Effector CD8-positive, alpha-beta T cell (primary cell): ENCODE data around the gene RPL18.
A peak's percentile ranks its signal among the peaks of the same experiment; 100 is the strongest.
"Not testable (repeated sequence)": the region's sequence is repeated elsewhere in the genome, so short reads cannot be mapped to it uniquely, and the experiment has no call there.

Source experiments
- DNase-seq: peaks from one replicate; lab custom pipeline; 2025; lab: John Stamatoyannopoulos, UW
- total RNA-seq, 4 experiments: gene quantifications; one replicate each; lab custom pipeline; 2026; lab: John Stamatoyannopoulos, UW

RPL18 gene
- total RNA-seq: 448 to 816 (median 695) reads per million in 4 experiments

DNA sequence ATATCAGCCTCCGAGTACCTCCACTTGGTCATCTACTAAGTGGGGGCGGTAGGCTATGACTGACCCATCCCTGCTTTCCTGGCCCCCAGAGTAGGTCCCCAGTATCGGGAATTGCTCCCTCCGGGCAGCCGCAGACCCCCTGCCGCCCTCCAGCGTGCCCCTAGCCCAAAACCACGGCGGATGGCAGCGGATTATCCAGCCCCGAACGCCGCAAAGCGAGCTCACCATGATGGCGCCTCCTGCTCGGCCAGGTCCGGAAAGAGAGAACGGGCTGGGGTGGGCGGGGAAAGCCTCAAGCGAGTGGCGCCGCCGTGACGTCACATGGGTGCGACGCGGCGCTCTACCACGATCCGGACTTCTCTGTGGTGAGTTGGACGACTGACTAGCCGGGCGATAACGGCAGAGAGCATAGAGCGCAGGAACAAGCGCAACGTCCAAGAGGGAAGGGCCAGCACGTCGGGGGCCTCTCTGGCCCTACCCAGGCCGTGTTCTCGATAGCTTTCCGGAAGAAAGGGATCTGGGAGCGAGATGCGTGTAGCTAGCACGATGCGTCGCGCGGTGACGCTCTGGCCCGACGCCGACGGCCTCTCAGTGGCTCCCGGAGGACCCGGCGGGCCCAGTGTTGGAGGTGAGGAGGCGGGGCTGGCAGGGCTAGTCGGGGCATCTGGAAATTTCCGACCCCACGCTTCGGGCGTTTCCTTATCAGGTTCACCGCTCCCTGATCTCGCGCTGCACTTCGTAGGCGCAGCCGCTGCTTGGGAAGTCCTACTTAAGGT lies at the start of gene RPL18, which contains the start of gene SPHK2:
Gene RPL18 (minus strand): TSS at position 263 of the 776 bp plus-strand sequence. CDS start 35 bp downstream, at position 228.
Gene SPHK2 (plus strand): TSS at position 591 of the 776 bp plus-strand sequence. CDS start 1,009 bp downstream, outside the sequence.
- peak; percentile 87 for DNase-seq

DNA sequence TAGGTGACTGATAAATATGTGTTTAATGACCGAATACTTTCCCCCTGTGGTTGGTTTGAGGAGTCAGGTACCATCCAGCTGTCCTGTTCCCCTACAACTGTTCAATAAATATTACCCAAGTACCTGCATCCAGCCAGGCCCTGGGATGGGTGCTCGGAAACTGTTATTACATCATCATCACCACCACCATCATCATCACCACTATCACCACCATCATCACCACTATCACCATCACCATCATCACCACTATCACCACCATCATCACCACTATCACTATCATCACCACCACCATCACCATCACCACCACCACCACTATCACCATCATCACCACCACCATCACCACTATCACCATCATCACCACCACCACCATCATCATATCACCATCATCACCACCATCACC lies 49.8 kb upstream of the RPL18 start:
- no peak for DNase-seq

DNA sequence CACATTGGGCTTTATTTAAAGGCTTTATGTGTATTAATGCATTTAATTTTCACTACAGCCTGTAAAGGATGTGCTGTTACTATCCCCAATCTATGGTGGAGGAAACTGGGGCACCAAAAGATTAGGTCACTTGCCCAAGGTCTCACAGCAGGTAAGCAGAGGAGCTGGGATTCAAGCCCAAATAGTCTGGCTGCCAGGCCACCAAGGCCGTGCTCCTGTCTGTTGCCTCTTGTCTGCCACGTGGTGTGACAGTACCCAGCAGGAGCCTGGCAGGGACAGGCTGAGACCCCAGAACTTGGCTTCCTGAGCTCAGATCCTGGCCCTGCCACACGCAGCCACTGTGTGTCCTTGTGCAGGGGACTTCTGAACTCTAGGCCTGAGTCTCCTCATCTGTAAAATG lies 49.4 kb upstream of the RPL18 start:
- DNase-seq: no peak

DNA sequence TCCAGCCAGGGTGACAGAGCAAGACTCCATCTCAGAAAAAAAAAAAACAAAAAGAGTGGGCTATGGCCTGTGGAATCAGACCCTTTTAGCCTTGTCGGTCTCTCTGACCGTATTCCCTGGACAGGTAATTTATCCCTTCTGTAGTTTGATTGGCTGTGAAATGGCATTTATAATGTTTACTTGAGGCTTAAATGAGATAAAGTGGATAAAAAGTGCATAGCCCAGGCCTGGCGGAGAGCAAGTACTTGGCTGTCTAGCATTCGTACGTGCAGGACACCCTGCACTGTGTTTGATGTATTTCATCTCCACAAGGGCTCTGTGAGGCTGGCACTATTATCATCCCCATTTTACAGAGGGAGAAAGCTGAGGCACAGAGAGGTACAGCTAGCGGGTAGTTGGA lies 46.8 kb upstream of the RPL18 start:
- no peak for DNase-seq

DNA sequence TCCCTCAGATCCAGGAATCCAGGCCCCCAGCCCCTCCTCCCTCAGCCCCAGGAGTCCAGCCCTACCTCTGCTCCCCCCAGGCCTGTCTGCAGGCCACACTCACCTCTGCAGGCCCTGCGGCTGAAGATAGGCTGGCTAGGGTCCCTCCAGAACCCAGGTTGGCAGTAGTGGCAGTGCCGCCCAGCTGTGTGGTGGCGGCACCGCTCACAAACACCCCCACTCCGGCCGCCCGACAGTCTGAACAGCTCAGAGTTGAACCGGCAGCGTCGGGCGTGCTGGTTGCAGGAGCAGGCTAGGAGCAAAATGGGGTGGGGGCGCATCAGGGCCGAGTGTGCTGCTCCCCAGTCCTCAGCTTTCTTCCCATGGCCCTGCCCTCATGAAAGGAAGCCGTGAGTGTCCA lies 45.5 kb upstream of the RPL18 start:
- no peak for DNase-seq

DNA sequence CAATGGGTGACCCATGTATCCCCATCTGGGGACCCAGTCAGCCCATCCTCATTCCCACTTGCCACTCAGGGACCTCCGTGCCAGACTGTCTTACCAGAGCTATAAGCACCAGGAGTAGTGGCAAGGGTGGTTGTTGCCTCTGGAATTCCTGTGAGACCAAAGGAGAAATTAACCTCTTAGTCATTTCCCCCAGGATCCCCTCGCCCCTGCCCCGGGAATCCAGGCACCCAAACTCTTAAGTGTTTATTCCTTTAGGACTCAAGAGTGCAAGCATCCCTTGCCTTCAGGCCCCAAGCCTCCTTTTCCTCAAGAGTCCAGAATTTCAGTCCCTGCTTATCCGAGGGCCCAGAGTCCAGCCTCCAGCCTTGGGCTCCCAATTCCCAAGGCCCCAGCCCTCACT lies 44.7 kb upstream of the RPL18 start:
- DNase-seq: no peak

DNA sequence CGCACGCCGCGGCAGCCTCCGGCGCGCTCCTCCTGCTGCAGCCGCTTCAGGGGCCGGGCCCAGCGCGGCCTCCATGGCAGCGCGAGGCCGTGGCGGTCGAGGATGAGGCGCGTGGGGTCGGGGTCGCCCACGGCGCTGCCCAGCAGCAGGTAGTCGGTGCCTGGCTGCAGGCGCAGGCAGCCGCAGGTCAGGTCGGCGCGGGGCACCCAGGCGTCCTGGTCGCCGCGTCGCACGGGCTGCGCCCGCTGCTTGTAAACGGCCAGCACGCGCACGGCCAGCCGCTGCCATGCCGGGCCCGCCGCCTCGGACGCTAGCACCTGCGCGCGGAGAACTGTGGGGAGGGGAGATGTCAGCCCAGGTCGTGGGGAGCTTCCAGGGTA lies 42.7 kb upstream of the RPL18 start:
- no peak for DNase-seq

DNA sequence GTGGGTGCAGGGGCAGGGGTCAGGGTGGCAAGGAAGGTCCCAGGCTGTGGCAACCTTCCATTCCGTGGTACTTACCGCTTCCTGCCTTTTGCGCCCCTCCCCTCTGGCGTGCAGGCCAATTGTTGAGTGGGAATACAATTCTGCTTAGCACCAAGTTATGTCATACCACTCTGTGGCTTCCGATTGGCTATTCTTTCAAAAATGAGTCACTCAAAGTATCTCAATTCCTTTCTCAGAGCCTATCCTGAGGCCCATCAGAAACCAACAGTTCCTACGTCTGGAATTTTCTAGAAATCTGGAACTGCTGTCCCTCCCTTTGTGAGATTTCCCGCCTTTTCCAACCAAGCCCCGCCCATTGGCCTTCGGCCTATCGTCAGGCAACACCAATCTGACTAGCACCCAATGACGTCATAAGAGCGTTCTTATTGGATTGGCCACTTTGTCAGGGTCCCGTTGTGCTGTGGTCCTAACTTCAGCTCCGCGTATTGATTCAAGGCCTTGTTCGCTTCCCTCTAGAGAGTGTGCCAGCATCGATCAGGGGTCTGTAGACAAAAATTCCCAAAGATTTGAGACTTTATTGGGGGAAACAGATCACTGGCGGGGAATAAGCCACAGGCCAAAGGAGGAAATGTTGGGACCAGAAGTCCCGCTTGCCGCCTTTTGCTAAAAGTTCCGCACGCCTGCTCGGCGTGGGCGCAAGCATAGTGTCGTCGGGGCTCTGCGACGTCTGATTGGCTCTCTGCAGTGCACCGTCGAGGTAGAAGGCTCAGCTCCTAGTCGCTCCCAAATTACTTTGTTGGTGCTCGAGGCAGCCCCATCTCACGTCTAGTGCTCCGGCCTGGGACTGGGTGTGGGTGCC lies 42.1 kb upstream of the RPL18 start:
- peak; percentile 71 for DNase-seq

DNA sequence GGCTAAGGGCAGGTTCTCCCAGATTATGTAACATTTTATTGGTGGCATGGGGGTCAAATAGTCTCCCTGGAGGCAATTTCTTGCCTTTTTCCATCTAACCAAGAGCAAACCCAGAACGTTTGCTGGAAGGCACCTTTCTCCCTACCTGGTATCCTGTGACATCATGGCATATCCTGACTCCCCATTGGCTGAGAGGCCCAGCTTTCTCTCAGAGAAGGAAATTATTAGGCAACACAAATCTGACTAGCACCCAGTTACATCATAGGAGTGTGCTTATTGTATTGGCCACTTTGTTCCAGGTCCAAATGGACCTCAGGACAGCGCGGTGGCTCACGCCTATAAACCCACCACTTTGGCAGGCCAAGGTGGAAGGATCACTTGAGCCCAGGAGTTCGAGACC lies 40.8 kb upstream of the RPL18 start:
- DNase-seq: no peak

DNA sequence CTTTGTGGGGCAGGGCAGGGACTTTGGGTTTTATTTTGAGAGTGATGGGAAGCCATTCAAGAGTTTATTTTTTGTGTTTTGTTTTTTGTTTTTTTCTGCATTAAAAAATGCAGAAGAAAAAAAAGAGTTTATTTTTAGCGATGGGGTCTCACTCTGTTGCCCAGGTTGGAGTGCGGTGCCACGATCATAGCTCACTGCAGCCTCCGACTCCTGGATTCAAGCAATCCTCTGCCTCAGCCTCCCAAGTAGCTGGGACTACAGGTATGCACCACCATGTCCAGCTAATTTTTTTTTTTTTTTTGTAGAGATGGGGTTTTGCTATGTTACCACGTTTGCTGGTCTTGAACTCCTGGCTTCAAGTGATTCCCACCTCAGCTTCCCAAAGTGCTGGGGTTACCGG lies 39.5 kb upstream of the RPL18 start:
- no peak for DNase-seq

DNA sequence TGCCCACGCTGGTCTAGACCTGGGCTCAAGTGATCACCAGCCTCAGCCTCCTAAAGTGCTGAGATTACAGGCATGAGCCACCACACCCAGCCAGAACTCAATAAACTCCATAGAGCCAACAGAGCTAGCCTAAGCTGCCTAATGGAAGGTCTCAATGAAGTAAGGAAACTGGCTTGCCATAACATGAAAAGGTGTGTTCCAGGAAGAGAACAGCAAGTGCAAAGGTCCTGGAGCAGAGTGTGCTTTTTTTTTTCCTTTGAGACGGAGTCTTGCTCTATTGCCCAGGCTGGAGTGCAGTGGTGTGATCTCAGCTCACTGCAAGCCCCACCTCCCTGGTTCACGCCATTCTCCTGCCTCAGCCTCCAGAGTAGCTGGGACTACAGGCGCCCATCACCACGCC lies 38.9 kb upstream of the RPL18 start:
- not testable (repeated sequence) for DNase-seq

DNA sequence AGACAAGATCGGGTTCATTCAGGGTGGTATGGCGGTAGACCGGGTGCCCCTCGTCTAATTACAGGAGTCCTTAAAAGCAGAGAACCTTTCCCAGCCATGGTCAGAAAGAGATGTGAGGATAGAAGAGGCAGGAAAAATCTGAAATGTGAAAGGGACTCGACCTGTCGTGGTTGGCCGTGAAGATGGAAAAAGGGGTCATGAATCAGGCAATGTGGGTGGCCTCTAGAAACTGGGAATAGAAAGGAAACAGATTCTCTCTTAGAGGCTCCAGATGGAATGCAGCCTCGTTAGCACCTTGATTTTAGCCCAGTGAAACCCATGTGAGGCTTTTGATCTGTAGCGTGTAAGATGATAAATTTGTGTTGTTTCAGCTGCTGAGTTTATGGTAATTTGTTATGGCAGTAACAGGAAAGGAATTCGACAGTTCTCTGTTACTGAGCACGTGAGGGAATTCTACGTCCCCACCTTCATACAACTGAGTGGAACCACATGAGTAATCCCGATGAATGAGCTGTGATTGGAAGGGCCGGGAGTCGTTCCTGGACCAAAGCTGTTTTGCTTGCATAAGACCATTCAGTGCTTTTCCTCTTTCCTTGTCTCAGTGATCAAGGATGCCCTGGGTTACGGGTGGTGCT lies 38.0 kb upstream of the RPL18 start:
- DNase-seq: no peak

DNA sequence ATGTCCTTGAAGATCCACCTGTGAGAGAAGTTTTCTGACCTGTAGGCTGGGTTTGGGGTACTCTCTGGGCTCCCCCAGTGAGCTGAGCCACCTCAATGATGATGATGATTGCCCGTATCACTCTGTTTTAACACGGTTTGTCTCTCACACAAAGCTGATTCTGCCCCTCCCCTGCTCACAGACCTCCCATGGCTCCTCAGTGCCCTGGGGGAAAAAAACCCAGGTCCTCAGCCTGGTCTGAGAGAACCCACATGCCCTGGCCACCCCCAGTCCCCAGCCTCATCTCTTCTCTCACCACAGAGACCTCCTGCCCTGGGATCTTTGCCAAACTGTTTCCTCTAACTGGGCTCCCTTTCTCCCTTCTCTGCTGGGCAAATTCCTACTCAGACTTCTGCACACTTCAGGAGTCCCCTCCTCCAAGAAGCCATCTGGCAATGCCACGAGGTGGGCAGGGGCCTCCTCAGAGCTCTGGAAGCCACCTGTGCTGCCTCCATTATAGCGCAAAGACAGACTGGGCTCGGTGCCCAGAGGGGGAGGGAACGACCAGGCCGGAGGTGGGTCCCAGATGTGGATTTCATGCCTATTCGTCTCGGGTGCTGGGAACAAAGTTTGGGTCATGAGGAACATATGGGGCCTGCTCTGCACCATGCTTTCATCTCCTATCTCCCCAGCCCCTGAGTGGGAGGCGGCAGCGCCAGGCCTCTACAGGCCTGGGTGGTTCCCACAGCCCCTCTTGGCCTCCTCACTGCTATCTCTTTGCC lies 35.5 kb upstream of the RPL18 start:
- no peak for DNase-seq

DNA sequence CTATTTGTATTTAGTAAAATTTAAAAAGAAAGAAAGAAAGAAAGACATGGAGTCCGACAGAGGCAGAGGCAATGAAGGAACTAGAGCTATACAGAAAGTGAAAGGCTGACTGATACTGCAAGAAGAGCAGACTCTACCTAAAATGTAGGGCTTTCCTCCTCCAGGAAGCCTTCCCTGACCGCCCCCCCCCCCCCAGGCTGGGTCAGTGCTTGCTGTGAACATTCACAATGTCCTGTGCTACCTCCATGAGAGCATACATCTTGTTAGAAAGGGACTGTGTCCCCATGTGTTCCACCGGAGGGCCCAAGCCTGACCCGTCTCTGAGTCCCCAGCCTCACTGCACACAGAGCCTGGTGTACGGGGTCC lies 32.7 kb upstream of the RPL18 start:
- DNase-seq: no peak

DNA sequence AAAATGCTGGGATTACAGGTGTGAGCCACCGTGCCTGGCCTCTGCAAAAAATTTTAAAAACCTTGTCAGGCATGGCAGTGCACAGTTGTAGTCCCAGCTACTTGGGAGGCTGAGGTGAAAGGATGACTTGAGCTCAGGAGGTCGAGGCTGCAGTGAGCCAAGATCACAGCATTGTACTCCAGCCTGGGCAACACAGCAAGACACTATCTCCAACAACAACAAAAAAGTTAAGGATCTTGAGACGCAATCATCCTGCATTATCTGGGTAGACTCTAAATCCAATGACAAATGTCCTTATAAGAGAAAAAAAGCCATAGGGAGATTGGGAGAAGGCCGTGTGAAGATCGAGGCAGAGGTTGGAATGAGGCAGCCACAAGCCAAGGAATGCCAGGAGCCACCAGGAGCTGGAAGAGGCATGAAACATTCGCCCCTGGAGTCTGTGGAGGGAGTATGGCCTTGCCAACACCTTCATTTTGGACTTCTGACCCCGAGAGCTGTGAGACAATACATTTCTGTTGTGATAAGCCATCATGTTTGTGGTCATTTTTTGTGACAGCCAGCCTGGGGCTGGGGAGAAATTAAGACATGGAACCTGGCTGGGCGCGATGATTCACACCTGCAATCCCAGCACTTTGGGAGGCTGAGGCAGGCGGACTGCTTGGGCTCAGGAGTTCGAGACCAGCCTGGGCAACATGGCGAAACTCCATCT lies 32.1 kb upstream of the RPL18 start:
- DNase-seq: no peak

DNA sequence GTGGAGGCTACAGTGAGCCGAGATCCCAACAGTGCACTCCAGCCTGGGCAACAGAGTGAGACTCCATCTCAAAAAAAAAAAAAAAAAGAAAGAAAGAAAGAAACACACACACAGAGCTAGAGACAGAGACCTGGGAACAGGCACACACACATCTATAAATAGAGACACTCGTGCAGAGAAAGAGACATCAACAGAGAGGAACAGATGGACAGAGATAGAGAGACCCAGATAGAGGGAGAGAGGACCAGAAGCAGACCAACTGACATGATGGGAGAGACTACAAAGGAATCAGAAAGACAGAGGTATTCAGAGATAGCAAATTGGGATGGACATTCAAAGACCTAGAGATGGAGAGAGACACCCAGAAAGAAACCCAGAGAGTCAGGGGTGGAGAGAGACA lies 29.2 kb upstream of the RPL18 start:
- DNase-seq: no peak

DNA sequence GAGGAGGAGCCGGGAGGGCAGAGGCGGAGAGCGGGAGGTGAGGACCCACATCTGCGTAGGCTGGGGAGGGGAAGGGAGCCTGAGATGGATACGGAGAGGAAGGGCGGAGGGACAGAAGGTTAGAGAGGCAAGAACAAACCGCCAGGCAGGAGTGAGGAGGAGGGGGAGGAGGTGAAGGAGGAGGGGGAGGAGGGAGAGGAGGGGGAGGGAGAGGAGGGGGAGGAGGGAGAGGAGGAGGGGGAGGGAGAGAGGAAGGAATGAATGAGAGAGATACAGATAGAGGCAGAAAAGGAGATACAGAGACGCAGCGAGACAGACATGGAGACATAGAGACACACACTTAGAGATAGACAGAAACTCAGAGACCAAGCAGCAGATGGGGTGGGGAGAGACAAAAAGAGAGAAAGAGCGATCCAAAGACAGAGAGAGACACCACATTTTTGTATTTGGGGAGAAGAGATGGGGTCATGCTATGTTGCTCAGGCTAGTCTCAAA lies 27.8 kb upstream of the RPL18 start:
- DNase-seq: no peak

DNA sequence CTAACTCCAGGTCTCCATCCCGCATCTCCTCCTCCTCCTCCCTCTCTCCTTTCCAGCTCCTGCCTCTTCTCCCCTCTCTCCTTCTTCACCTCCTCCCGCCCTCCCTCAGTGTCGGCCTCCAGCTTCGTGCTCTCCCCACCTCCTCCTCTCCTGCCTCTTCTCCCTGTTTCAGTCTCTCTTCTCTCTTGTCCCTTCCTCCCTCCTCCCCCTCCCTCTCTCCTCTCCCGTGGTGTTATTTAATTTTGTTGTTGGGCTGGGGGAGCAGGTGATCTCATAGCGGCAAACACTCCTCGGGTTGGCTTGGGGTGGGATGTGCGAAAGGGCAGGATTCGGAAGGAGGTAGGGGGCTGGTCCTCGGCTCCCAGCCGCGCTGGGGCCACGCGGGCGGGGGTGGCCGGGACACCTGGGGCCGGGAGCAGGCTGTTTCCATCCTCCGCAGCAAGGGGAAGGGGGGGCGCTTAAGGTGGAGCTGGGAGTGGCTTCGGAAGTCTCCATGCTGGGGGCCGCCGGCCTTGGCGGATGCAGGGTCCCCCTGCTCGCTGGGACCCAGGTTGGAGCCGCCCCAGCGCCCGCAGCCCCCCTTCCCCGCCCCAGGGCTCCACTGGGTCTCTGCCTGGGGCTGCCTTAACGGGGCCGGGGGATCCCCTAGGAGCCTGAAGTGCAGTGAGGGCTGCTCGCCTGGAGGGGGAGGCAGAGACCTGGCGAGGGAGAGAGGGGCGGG lies 27.2 kb upstream of the RPL18 start, which contains the start of gene CA11:
Gene CA11 (minus strand): TSS at position 187 of the 721 bp plus-strand sequence. CDS start 555 bp downstream, outside the sequence.
- DNase-seq: peak; percentile 89

DNA sequence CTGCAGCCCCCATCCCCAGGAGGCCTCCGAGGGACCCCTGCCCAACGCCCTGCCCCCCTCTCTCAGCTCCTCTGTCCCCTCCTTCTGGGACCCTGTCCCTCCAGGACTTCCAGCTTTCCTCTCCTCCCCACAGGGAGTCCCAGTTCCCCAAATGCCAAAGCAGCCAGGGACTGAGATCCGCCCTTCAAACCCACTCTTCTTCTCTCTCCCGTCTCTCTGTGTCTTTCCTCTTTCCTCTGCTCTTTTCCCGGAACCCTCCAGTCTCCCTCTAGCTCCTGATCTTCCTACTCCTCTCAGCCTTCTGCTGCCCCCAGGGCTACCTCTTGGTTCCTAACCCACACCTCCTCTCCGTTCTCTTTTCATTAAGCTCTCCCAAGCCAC lies 26.6 kb upstream of the RPL18 start:
- no peak for DNase-seq
